Measurements from ENCODE around the gene TOB1. TPM values are rescaled to one million over a fixed set of nuclear protein-coding genes. Genes with fewer than 3 reads are reported as not detected.

The TOB1 gene
- total RNA-seq, 2 experiments from 2014 or later, result 419 to 449 TPM

GRCh38 chr17:50863931-50864330, 2.2 kb downstream of the TOB1 start:
- H3K27me3 ChIP-seq (ENCODE audit: control insufficient read depth in 1 of 2, insufficient read depth in 2 of 2, low read length in 2 of 2), result no peaks in the 10 kb centered on the region
- Mint-ChIP-seq H3K27me3 (peaks cover 5% of the 10 kb centered on the region), H3K4me3 (peak overlapping the region; percentile 98), H3K4me1 (ENCODE audit: low read depth) (peaks cover 63% of the 10 kb centered on the region), H3K36me3 (ENCODE audit: low read depth) (peaks cover 64% of the 10 kb centered on the region), H3K27ac (peak overlapping the region; percentile 97), H3K9me3 (no peaks in the 10 kb centered on the region)
- intact Hi-C loops (cut with DNase I, micrococcal nuclease), result loop anchor here in 1 of 2 experiments (2.0 to 10.0 kb wide), 3 partner anchors 93 to 391 kb away; partner anchors contain the start of gene NME1
- peak overlapping the region in 1 of 2 donors; percentile 13 for H3K27ac ChIP-seq (ENCODE audit: low read depth in 1 of 2, low read length in 2 of 2)
- no peaks in the 10 kb centered on the region for H3K9me3 ChIP-seq (ENCODE audit: control insufficient read depth in 1 of 2, insufficient read depth in 1 of 2, low read length in 2 of 2)
- H3K4me1 ChIP-seq (ENCODE audit: insufficient read depth, low read length), result peaks cover 26% of the 10 kb centered on the region
- TF ChIP-seq CTCF (IDR thresholded peaks at IDR 0.05), result no peak
- H3K4me3 ChIP-seq (ENCODE audit: low read length), result peak overlapping the region; percentile 92
- H3K36me3 ChIP-seq (ENCODE audit: insufficient read depth, low read length), result peaks cover 32% of the 10 kb centered on the region
- no peak for DNase-seq
- POLR2A ChIA-PET, result interaction anchor here (0.5 to 8.2 kb wide), 8 partner anchors 11 to 288 kb away, joined by 3 to 278 read pairs (median 134); no protein-coding TSS in a partner anchor
- no peak for ATAC-seq (ENCODE audit: poor library complexity)
- CTCF ChIA-PET, result interaction anchor here (0.6 to 6.8 kb wide), 7 partner anchors 8 to 93 kb away, joined by 3 to 45 read pairs (median 4); no protein-coding TSS in a partner anchor

- Histone ChIP-seq H3K27ac (ENCODE audit: low read depth in 1 of 2, low read length in 2 of 2) (peak overlapping the region in 1 of 2 donors; percentile 13), H3K4me3 (ENCODE audit: low read length) (peak overlapping the region; percentile 92), H3K9me3 (ENCODE audit: control insufficient read depth in 1 of 2, insufficient read depth in 1 of 2, low read length in 2 of 2) (no peaks in the 10 kb centered on the region), H3K36me3 (ENCODE audit: insufficient read depth, low read length) (peaks cover 32% of the 10 kb centered on the region), H3K4me1 (ENCODE audit: insufficient read depth, low read length) (peaks cover 23% of the 10 kb centered on the region), H3K27me3 (ENCODE audit: control insufficient read depth in 1 of 2, insufficient read depth in 2 of 2, low read length in 2 of 2) (no peaks in the 10 kb centered on the region)
- peaks cover 64% of the 10 kb centered on the region for H3K36me3 Mint-ChIP-seq (ENCODE audit: low read depth)
- intact Hi-C loops (cut with DNase I, micrococcal nuclease), result loop anchor here in 1 of 2 experiments (2.0 to 10.0 kb wide), 3 partner anchors 93 to 391 kb away; partner anchors contain the start of gene NME1
- CTCF ChIA-PET, result interaction anchor here (0.6 to 6.8 kb wide), 7 partner anchors 9 to 93 kb away, joined by 3 to 45 read pairs (median 4); no protein-coding TSS in a partner anchor
- H3K27me3 Mint-ChIP-seq, result peaks cover 5% of the 10 kb centered on the region
- POLR2A ChIA-PET, result interaction anchor here (0.5 to 8.2 kb wide), 8 partner anchors 10 to 289 kb away, joined by 3 to 278 read pairs (median 134); no protein-coding TSS in a partner anchor
- peak; percentile 30 for TF ChIP-seq CTCF (IDR thresholded peaks at IDR 0.05)
- H3K27ac Mint-ChIP-seq, result peak overlapping the region; percentile 97
- no peaks in the 10 kb centered on the region for H3K9me3 Mint-ChIP-seq
- peak overlapping the region; percentile 98 for H3K4me3 Mint-ChIP-seq
- no peak for ATAC-seq (ENCODE audit: poor library complexity)
- peak in 6 of 14 experiments; percentile 15 to 68 (median 45) for DNase-seq
- peaks cover 57% of the 10 kb centered on the region for H3K4me1 Mint-ChIP-seq (ENCODE audit: low read depth)
These were observed 2.8 kb downstream of the TOB1 start for GRCh38 chr17:50863221-50863843.

- H3K9me3 ChIP-seq (ENCODE audit: control insufficient read depth in 1 of 2, insufficient read depth in 1 of 2, low read length in 2 of 2), result no peaks in the 10 kb centered on the region
- intact Hi-C loops (cut with DNase I, micrococcal nuclease), result loop anchor here in 1 of 2 experiments (2.0 to 10.0 kb wide), 3 partner anchors 95 to 393 kb away; partner anchors contain the start of gene NME1
- Mint-ChIP-seq H3K9me3 (no peaks in the 10 kb centered on the region), H3K36me3 (ENCODE audit: low read depth) (peaks cover 54% of the 10 kb centered on the region), H3K27ac (peak overlapping the region; percentile 40), H3K4me1 (ENCODE audit: low read depth) (peaks cover 44% of the 10 kb centered on the region), H3K27me3 (peaks cover 5% of the 10 kb centered on the region), H3K4me3 (peak overlapping the region; percentile 55)
- ChIA-PET POLR2A (interaction anchor here (0.9 to 8.2 kb wide), 7 partner anchors 9 to 91 kb away, joined by 4 to 278 read pairs (median 7); no protein-coding TSS in a partner anchor), CTCF (interaction anchor here (1.7 to 6.8 kb wide), 3 partner anchors 10 to 95 kb away, joined by 5 to 45 read pairs (median 6); no protein-coding TSS in a partner anchor)
- no peak overlapping the region for H3K4me3 ChIP-seq (ENCODE audit: low read length)
- H3K4me1 ChIP-seq (ENCODE audit: insufficient read depth, low read length), result peaks cover 14% of the 10 kb centered on the region
- H3K27me3 ChIP-seq (ENCODE audit: control insufficient read depth in 1 of 2, insufficient read depth in 2 of 2, low read length in 2 of 2), result no peaks in the 10 kb centered on the region
- DNase-seq (no peak), ATAC-seq (ENCODE audit: poor library complexity) (no peak)
- H3K36me3 ChIP-seq (ENCODE audit: insufficient read depth, low read length), result peaks cover 32% of the 10 kb centered on the region
- TF ChIP-seq CTCF (IDR thresholded peaks at IDR 0.05), result no peak
- H3K27ac ChIP-seq (ENCODE audit: low read depth in 1 of 2, low read length in 2 of 2), result no peak overlapping the region
These were observed 4.2 kb downstream of the TOB1 start for GRCh38 chr17:50861822-50862528.
